CD4-positive, alpha-beta T cell treated with Interleukin-4 for 1 hour (primary cell): ENCODE results near the gene TTLL8.

Experiments
- DNase-seq, 2 donors: peaks; one replicate each; pipeline ENCODE4 v3.0.0-alpha.2; 2020 to 2022

TTLL8 gene

GRCh38 chr22:50016988-50017700 is 41.0 kb downstream of the TTLL8 start:
- DNase-seq = peak in 1 of 2 donors; percentile 47

GRCh38 chr22:50016308-50016987 is 41.6 kb downstream of the TTLL8 start:
- DNase-seq = no peak

- no peak for DNase-seq
These were observed 42.4 kb downstream of the TTLL8 start for GRCh38 chr22:50015451-50016307.

- no peak for DNase-seq
These were observed 43.3 kb downstream of the TTLL8 start for GRCh38 chr22:50014655-50015401.

GRCh38 chr22:50014053-50014501 is 44.0 kb downstream of the TTLL8 start:
- no peak for DNase-seq

- no peak for DNase-seq
These were observed 45.6 kb downstream of the TTLL8 start, which contains the start of gene IL17REL for GRCh38 chr22:50012211-50013181. TSS of gene IL17REL (minus strand) at chr22:50012765. CDS start at chr22:50012646, 119 bp downstream.

- DNase-seq = no peak
These were observed 46.5 kb downstream of the TTLL8 start for GRCh38 chr22:50011447-50012210.

- peak; percentile 76 to 77 for DNase-seq
These were observed 47.2 kb downstream of the TTLL8 start for GRCh38 chr22:50010676-50011446.

- DNase-seq = no peak
These were observed 48.1 kb downstream of the TTLL8 start for GRCh38 chr22:50009765-50010675.

- DNase-seq = no peak
These were observed 48.8 kb downstream of the TTLL8 start for GRCh38 chr22:50009251-50009650.

GRCh38 chr22:50008151-50009040 is 49.7 kb downstream of the TTLL8 start:
- DNase-seq = no peak

GRCh38 chr22:50007057-50007511 is 51.0 kb downstream of the TTLL8 start:
- no peak for DNase-seq

GRCh38 chr22:50004918-50005317 is 53.2 kb downstream of the TTLL8 start:
- no peak for DNase-seq

GRCh38 chr22:50002791-50003190 is 55.3 kb downstream of the TTLL8 start:
- DNase-seq = no peak

GRCh38 chr22:50001388-50002231 is 56.5 kb downstream of the TTLL8 start:
- DNase-seq = no peak
